Trophoblast cell (in vitro differentiated cells and primary cell): ENCODE data around the gene PDXP.

ENCODE experiments used
- DNase-seq, 2 donors: peaks; one replicate each; pipeline ENCODE4 v3.0.0-alpha.2; 2016
- H2AFZ ChIP-seq: 2 replicates; pipeline ENCODE4 v1.6.1; 2013; ENCODE audit warnings: low read length, moderate library complexity, mild to moderate bottlenecking; ENCODE audit not compliant: insufficient read depth, poor library complexity
- H2AK5ac ChIP-seq: 2 replicates; pipeline ENCODE4 v1.6.1; 2013; ENCODE audit warnings: mild to moderate bottlenecking, low read length
- H2BK120ac ChIP-seq: 2 replicates; pipeline ENCODE4 v1.6.1; 2013; ENCODE audit warnings: low read length, mild to moderate bottlenecking, moderate library complexity; ENCODE audit not compliant: insufficient read depth, poor library complexity
- H2BK12ac ChIP-seq: 2 replicates; pipeline ENCODE4 v1.6.1; 2013; ENCODE audit warnings: mild to moderate bottlenecking, low read length, moderate library complexity
- H2BK5ac ChIP-seq: 2 replicates; pipeline ENCODE4 v1.6.1; 2013; ENCODE audit warnings: low read length, low read depth, moderate library complexity, mild to moderate bottlenecking; ENCODE audit not compliant: poor library complexity
- H3K14ac ChIP-seq: 2 replicates; pipeline ENCODE4 v1.6.1; 2013; ENCODE audit warnings: mild to moderate bottlenecking, low read length
- H3K18ac ChIP-seq: 2 replicates; pipeline ENCODE4 v1.6.1; 2013; ENCODE audit warnings: mild to moderate bottlenecking, low read length
- H3K23ac ChIP-seq: 2 replicates; pipeline ENCODE4 v1.6.1; 2013; ENCODE audit warnings: low read length
- H3K27ac ChIP-seq: 2 replicates; pipeline ENCODE4 v1.5.1; 2013; ENCODE audit warnings: low read depth, mild to moderate bottlenecking, inconsistent platforms, low read length, moderate library complexity
- H3K27me3 ChIP-seq: 2 replicates; pipeline ENCODE4 v1.6.1; 2013; ENCODE audit warnings: inconsistent platforms, mild to moderate bottlenecking, low read length, moderate library complexity; ENCODE audit not compliant: insufficient read depth
- H3K36me3 ChIP-seq, 2 experiments: 1 replicate in 1 of 2; 2 replicates in 1 of 2; pipeline ENCODE4 v1.6.1; 2013; ENCODE audit warnings: low read length in 2 of 2, mild to moderate bottlenecking in 2 of 2, moderate library complexity in 1 of 2; ENCODE audit not compliant: insufficient read depth in 2 of 2, control insufficient read depth in 1 of 2
- H3K4ac ChIP-seq: 2 replicates; pipeline ENCODE4 v1.6.1; 2013; ENCODE audit warnings: low read depth, mild to moderate bottlenecking, low read length, moderate library complexity
- H3K4me1 ChIP-seq, 2 experiments: 1 replicate in 1 of 2; 2 replicates in 1 of 2; pipeline ENCODE4 v1.6.1; 2013; ENCODE audit warnings: low read length in 2 of 2, mild to moderate bottlenecking in 2 of 2, moderate library complexity in 1 of 2; ENCODE audit not compliant: insufficient read depth in 2 of 2, control insufficient read depth in 1 of 2
- H3K4me2 ChIP-seq: 2 replicates; pipeline ENCODE4 v1.6.1; 2013; ENCODE audit warnings: inconsistent platforms, mild to moderate bottlenecking, low read length, moderate library complexity
- H3K4me3 ChIP-seq: 2 replicates; pipeline ENCODE4 v1.5.1; 2013; ENCODE audit warnings: mild to moderate bottlenecking, low read depth, low read length, inconsistent platforms
- H3K79me1 ChIP-seq: one replicate; pipeline ENCODE4 v1.6.1; 2013; ENCODE audit warnings: low read length
- H3K79me2 ChIP-seq: 2 replicates; pipeline ENCODE4 v1.6.1; 2013; ENCODE audit warnings: low read length, mild to moderate bottlenecking; ENCODE audit not compliant: control insufficient read depth, insufficient read depth, poor library complexity
- H3K9ac ChIP-seq: 2 replicates; pipeline ENCODE4 v1.6.1; 2013; ENCODE audit warnings: mild to moderate bottlenecking, low read length
- H3K9me3 ChIP-seq: 2 replicates; pipeline ENCODE4 v1.6.1; 2013; ENCODE audit warnings: low read depth, mild to moderate bottlenecking, control low read depth, inconsistent platforms, low read length; ENCODE audit not compliant: insufficient read depth
- H4K12ac ChIP-seq: 2 replicates; pipeline ENCODE4 v1.6.1; 2013; ENCODE audit warnings: low read depth, mild to moderate bottlenecking, low read length, moderate library complexity
- H4K8ac ChIP-seq: 2 replicates; pipeline ENCODE4 v1.6.1; 2013; ENCODE audit warnings: low read depth, mild to moderate bottlenecking, low read length, moderate library complexity
- H4K91ac ChIP-seq: one replicate; pipeline ENCODE4 v1.6.1; 2013; ENCODE audit warnings: low read depth, mild to moderate bottlenecking, low read length, moderate library complexity
- WGBS: extraction: QIAGEN DNeasy Blood & Tissue Kit; methylation state at CpG from one replicate; pipeline ENCODE4 v1.1.7; 2013; ENCODE audit warnings: missing lambda C conversion rate; ENCODE audit not compliant: insufficient read length, insufficient coverage; ENCODE audit errors: extremely low coverage; 5-methylcytosine and 5-hydroxymethylcytosine counted together

Gene PDXP

DNA sequence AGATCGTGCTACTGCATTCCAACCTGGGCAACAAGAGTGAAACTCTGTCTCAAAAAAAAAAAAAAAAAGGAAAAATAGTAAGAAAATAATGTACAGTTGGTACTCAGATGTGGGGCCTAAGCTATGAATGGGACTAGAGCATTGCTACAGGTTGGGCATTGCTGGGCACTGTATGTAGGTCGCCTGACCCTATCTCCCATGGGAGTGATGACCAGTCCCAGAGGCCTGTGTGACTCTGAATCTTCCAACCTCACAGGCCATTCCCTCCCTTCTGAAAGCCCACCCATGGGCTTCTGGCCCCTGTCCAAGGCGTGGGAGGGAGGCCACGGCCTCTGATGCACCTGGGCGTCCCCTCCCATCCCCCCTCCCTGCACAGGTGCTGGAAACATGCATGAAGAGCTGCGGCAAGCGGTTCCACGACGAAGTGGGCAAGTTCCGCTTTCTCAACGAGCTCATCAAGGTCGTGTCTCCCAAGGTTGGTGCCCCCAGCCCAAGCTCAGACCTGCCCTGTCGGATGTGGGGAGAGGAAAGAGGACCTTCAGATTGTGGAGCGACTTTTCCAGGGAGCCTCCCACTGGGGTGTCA is 40.4 kb upstream of the PDXP start:
- H3K27me3 ChIP-seq: no peaks in the 10 kb centered on the region
- no peaks in the 10 kb centered on the region for H3K79me1 ChIP-seq
- no peak overlapping the region for H3K18ac ChIP-seq
- no peak overlapping the region for H3K4ac ChIP-seq
- DNase-seq: no peak
- no peaks in the 10 kb centered on the region for H3K9me3 ChIP-seq
- H4K8ac ChIP-seq: no peak overlapping the region
- H2BK12ac ChIP-seq: no peak overlapping the region
- no peak overlapping the region for H2AK5ac ChIP-seq
- H4K12ac ChIP-seq: no peak overlapping the region
- H2BK120ac ChIP-seq: no peak overlapping the region
- no peaks in the 10 kb centered on the region for H3K4me1 ChIP-seq
- no peak overlapping the region for H4K91ac ChIP-seq
- H3K23ac ChIP-seq: no peak overlapping the region
- H3K36me3 ChIP-seq: peaks cover 63 to 65% of the 10 kb centered on the region in 2 experiments
- H3K79me2 ChIP-seq: no peaks in the 10 kb centered on the region
- WGBS: no CpG with 5 or more reads among the region's 14 CpGs
- no peak overlapping the region for H3K4me2 ChIP-seq
- H3K27ac ChIP-seq: no peak overlapping the region
- no peak overlapping the region for H2AFZ ChIP-seq
- H3K4me3 ChIP-seq: no peak overlapping the region
- H3K14ac ChIP-seq: no peak overlapping the region
- no peak overlapping the region for H3K9ac ChIP-seq
- no peak overlapping the region for H2BK5ac ChIP-seq

DNA sequence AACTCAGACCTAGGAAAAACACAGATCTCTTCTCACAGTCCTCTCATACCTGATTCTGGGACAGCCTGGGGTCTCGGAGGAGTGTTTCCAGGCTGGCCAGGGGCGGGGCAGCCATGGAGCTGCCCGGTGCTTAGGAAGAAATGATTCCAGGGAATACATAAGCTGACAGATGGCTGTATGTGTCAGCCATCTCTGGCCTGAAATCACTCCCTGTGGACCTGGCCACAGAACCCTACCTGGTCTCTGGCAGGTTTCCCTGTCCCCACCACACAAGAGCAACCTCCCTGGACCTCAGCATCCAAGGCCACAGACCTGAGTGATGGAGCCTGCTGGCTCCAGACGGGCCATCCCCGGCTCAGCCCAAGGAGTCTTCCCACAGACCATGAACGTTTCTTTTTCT is 39.8 kb upstream of the PDXP start:
- Histone ChIP-seq H3K4ac (no peak overlapping the region), H3K23ac (no peak overlapping the region), H4K12ac (no peak overlapping the region), H3K36me3 (peaks cover 66 to 68% of the 10 kb centered on the region in 2 experiments), H3K4me3 (no peak overlapping the region), H2BK12ac (no peak overlapping the region), H4K91ac (no peak overlapping the region), H4K8ac (no peak overlapping the region), H3K79me1 (no peaks in the 10 kb centered on the region), H3K4me2 (no peak overlapping the region), H2BK120ac (no peak overlapping the region), H3K4me1 (peaks cover 0 to under 1% of the 10 kb centered on the region in 2 experiments), H3K14ac (no peak overlapping the region), H3K79me2 (no peaks in the 10 kb centered on the region), H2AFZ (no peak overlapping the region), H3K27me3 (no peaks in the 10 kb centered on the region), H3K18ac (no peak overlapping the region), H2AK5ac (no peak overlapping the region), H2BK5ac (no peak overlapping the region), H3K9me3 (no peaks in the 10 kb centered on the region), H3K27ac (no peak overlapping the region), H3K9ac (no peak overlapping the region)
- DNase-seq: no peak
- WGBS: no CpG with 5 or more reads among the region's 6 CpGs

DNA sequence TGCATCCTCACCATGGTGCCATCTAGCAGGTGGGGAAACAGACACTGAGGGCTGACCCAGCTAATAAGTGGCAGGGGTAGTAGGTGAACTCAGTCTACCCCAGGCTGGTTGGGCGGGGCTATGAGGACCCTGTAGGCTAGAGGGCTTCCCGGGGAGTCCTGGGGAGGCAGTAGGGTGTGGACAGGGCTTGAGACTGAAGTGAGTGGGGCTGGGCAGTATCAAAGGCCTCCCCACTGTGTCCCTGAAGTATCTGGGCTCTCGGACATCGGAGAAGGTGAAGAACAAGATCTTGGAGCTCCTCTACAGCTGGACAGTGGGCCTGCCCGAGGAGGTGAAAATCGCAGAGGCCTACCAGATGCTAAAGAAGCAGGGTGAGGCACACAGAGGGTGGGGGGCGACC is 38.5 kb upstream of the PDXP start:
- H2BK12ac ChIP-seq: no peak overlapping the region
- H3K27ac ChIP-seq: no peak overlapping the region
- DNase-seq: no peak
- H4K91ac ChIP-seq: no peak overlapping the region
- H3K23ac ChIP-seq: no peak overlapping the region
- H4K12ac ChIP-seq: no peak overlapping the region
- no peak overlapping the region for H2AK5ac ChIP-seq
- no peak overlapping the region for H3K14ac ChIP-seq
- no peak overlapping the region for H3K4me3 ChIP-seq
- no peaks in the 10 kb centered on the region for H3K9me3 ChIP-seq
- H2AFZ ChIP-seq: no peak overlapping the region
- no peak overlapping the region for H2BK120ac ChIP-seq
- no peak overlapping the region for H4K8ac ChIP-seq
- H2BK5ac ChIP-seq: no peak overlapping the region
- no peak overlapping the region for H3K18ac ChIP-seq
- H3K36me3 ChIP-seq: peaks cover 67 to 69% of the 10 kb centered on the region in 2 experiments
- H3K4me2 ChIP-seq: no peak overlapping the region
- H3K4me1 ChIP-seq: peaks cover 0 to 2% of the 10 kb centered on the region in 2 experiments
- no peaks in the 10 kb centered on the region for H3K27me3 ChIP-seq
- WGBS: no CpG with 5 or more reads among the region's 7 CpGs
- H3K79me2 ChIP-seq: no peaks in the 10 kb centered on the region
- no peak overlapping the region for H3K9ac ChIP-seq
- H3K4ac ChIP-seq: no peak overlapping the region
- H3K79me1 ChIP-seq: no peaks in the 10 kb centered on the region

DNA sequence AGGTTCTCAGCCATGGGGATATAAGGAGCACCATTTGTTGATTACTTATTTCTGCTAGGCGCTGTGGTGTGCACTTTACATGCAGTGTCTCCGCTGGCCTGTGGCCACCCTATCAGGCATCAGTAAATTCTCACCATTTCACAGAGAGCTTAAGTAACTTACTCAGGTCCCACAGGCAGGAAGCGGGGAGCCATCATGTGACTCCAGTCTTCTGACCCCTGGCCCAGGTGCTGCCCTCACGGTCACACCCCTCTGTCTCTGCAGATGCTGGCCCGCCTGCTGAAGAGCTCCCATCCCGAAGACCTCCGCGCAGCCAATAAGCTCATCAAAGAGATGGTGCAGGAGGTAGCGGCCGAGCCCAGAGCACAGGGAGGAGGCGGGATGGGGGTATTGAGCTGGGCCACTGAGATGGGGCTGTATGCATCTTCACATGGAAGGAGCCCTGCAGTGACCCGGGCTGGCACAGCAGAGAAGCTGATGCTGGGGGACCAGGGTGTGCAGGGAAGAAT is 37.1 kb upstream of the PDXP start:
- no peak overlapping the region for H2BK120ac ChIP-seq
- DNase-seq: no peak
- no peak overlapping the region for H2AFZ ChIP-seq
- peaks cover 0 to 2% of the 10 kb centered on the region in 2 experiments for H3K4me1 ChIP-seq
- H4K8ac ChIP-seq: no peak overlapping the region
- no peaks in the 10 kb centered on the region for H3K79me2 ChIP-seq
- H3K4ac ChIP-seq: no peak overlapping the region
- no peak overlapping the region for H3K27ac ChIP-seq
- no peak overlapping the region for H3K9ac ChIP-seq
- H3K4me3 ChIP-seq: no peak overlapping the region
- H2BK12ac ChIP-seq: no peak overlapping the region
- H3K4me2 ChIP-seq: no peak overlapping the region
- H2AK5ac ChIP-seq: no peak overlapping the region
- H3K18ac ChIP-seq: no peak overlapping the region
- no peak overlapping the region for H4K91ac ChIP-seq
- H3K36me3 ChIP-seq: peaks cover 69 to 74% of the 10 kb centered on the region in 2 experiments
- H2BK5ac ChIP-seq: no peak overlapping the region
- H4K12ac ChIP-seq: no peak overlapping the region
- no CpG with 5 or more reads among the region's 12 CpGs for WGBS
- no peaks in the 10 kb centered on the region for H3K9me3 ChIP-seq
- H3K79me1 ChIP-seq: no peaks in the 10 kb centered on the region
- H3K23ac ChIP-seq: no peak overlapping the region
- H3K27me3 ChIP-seq: no peaks in the 10 kb centered on the region
- no peak overlapping the region for H3K14ac ChIP-seq
